ENCODE measurements around the gene TDRD10. TPM values are rescaled to one million over a fixed set of nuclear protein-coding genes. Genes with fewer than 3 reads are reported as not detected.

TDRD10 gene
- total RNA-seq, 1 experiment from 2014 or later: 0.31 TPM

DNA sequence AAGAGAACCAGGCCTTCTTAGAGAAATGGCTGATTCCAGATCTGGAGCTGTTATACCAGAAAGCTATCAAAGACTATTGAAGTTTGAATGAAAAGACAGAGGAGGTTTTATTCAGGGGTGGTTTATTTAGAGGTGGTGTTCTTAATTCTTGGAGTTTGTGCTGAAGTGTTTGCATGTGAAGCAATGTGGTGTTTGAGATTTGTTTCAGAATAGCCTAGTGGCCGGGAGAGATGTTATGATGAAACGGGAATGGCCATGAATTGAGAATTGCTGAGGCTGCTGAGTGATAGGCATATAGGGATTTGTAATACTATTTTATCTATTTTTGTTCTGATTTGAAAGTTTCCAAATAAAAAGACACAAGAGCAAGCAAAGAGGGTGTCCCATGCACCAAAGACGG is 10.7 kb downstream of the TDRD10 start:
- DNase-seq: no peak
- H3K14ac ChIP-seq (ENCODE audit: insufficient read depth, low read length): no peak overlapping the region

More for the DNA sequence above, 10.7 kb downstream of the TDRD10 start:
- Histone ChIP-seq H4K91ac (ENCODE audit: insufficient read length, low read depth, low read length) (no peak overlapping the region), H3K23ac (ENCODE audit: insufficient read length, low read depth, low read length) (no peak overlapping the region), H2BK5ac (ENCODE audit: insufficient read length, low read length) (no peak overlapping the region), H2AFZ (ENCODE audit: low read length) (no peak overlapping the region), H2BK15ac (ENCODE audit: low read depth, low read length) (no peak overlapping the region), H2AK5ac (ENCODE audit: insufficient read length, low read length) (no peak overlapping the region), H3K27me3 (ENCODE audit: insufficient read depth, low read length) (no peaks in the 10 kb centered on the region), H3T11ph (ENCODE audit: low read length) (no peak overlapping the region), H3K9ac (ENCODE audit: extremely low read depth, insufficient read length, low read length) (no peak overlapping the region), H3K4ac (ENCODE audit: low read depth, low read length) (no peak overlapping the region), H3K23me2 (ENCODE audit: insufficient read length, low read depth, low read length, poor library complexity, severe bottlenecking) (no peaks in the 10 kb centered on the region), H3K79me1 (ENCODE audit: insufficient read depth, low read depth, low read length, poor library complexity, severe bottlenecking) (no peaks in the 10 kb centered on the region), H3K56ac (ENCODE audit: insufficient read length, low read depth, low read length) (no peak overlapping the region), H2BK20ac (ENCODE audit: low read depth, low read length, poor library complexity, severe bottlenecking) (no peak overlapping the region), H4K5ac (ENCODE audit: insufficient read length, low read depth, low read length) (no peak overlapping the region), H3K18ac (ENCODE audit: insufficient read length, low read depth, low read length) (no peak overlapping the region), H2BK120ac (ENCODE audit: low read depth, low read length, poor library complexity, severe bottlenecking) (no peak overlapping the region), H3K4me1 (ENCODE audit: insufficient read depth, low read length) (no peaks in the 10 kb centered on the region), H2BK12ac (ENCODE audit: insufficient read length, low read depth, low read length) (no peak overlapping the region), H3K9me3 (ENCODE audit: control insufficient read depth, low read depth, low read length) (no peaks in the 10 kb centered on the region), H3K27ac (ENCODE audit: insufficient read length, low read depth, low read length) (no peak overlapping the region), H3K79me2 (ENCODE audit: insufficient read depth, low read length) (no peaks in the 10 kb centered on the region), H3K4me2 (ENCODE audit: insufficient read depth, insufficient read length, low read length) (no peak overlapping the region), H4K8ac (replicated peaks; ENCODE audit: insufficient read length, low read depth, low read length) (no peak overlapping the region), H4K20me1 (ENCODE audit: control insufficient read depth, insufficient read depth, insufficient read length) (no peaks in the 10 kb centered on the region)
- Mint-ChIP-seq H3K27me3 (ENCODE audit: low read depth) (peaks cover 25% of the 10 kb centered on the region), H3K36me3 (ENCODE audit: insufficient read depth in 1 of 3, low read depth in 3 of 3) (no peaks in the 10 kb centered on the region), H3K9me3 (no peaks in the 10 kb centered on the region; a peak in 1 of 5 replicates), H3K27ac (no peak overlapping the region), H3K4me1 (0 out of 4 replicates have a peak, but pooled peaks cover 0 to 3% of the 10 kb centered on the region in 2 experiments), H3K4me3 (no peak overlapping the region)
- TF ChIP-seq, protein P1, sequence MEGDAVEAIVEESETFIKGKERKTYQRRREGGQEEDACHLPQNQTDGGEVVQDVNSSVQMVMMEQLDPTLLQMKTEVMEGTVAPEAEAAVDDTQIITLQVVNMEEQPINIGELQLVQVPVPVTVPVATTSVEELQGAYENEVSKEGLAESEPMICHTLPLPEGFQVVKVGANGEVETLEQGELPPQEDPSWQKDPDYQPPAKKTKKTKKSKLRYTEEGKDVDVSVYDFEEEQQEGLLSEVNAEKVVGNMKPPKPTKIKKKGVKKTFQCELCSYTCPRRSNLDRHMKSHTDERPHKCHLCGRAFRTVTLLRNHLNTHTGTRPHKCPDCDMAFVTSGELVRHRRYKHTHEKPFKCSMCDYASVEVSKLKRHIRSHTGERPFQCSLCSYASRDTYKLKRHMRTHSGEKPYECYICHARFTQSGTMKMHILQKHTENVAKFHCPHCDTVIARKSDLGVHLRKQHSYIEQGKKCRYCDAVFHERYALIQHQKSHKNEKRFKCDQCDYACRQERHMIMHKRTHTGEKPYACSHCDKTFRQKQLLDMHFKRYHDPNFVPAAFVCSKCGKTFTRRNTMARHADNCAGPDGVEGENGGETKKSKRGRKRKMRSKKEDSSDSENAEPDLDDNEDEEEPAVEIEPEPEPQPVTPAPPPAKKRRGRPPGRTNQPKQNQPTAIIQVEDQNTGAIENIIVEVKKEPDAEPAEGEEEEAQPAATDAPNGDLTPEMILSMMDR (conservative IDR thresholded peaks at IDR 0.05): no peak
- WGBS (ENCODE audit: extremely low coverage, insufficient read length, low lambda C conversion rate): no CpG with 5 or more reads among the region's 3 CpGs
